Dermis blood vessel endothelial cell (primary cell): ENCODE results near the gene CDH2. TPM values are rescaled to one million over a fixed set of nuclear protein-coding genes. Genes with fewer than 3 reads are reported as not detected.
A peak's percentile ranks its signal among the peaks of the same experiment; 100 is the strongest.

Source experiments
- DNase-seq: peaks from one replicate; pipeline ENCODE4 v3.0.0; 2010
- total RNA-seq: library from RNA; depleted of rRNA; stranded (reverse); fragments of >200 nt; gene quantifications from 2 replicates; pipeline ENCODE4 v1.2.3, GENCODE V29; 2014

Gene CDH2
- total RNA-seq, 1 donor from 2014 or later, result 1.9 TPM

- no peak for DNase-seq
Observed at GRCh38 chr18:28126768-28127167, 50.2 kb downstream of the CDH2 start.

- DNase-seq, result peak; percentile 23
Observed at GRCh38 chr18:28125051-28125450, 51.9 kb downstream of the CDH2 start.

- DNase-seq, result no peak
Observed at GRCh38 chr18:28124131-28125029, 52.5 kb downstream of the CDH2 start.

DNA sequence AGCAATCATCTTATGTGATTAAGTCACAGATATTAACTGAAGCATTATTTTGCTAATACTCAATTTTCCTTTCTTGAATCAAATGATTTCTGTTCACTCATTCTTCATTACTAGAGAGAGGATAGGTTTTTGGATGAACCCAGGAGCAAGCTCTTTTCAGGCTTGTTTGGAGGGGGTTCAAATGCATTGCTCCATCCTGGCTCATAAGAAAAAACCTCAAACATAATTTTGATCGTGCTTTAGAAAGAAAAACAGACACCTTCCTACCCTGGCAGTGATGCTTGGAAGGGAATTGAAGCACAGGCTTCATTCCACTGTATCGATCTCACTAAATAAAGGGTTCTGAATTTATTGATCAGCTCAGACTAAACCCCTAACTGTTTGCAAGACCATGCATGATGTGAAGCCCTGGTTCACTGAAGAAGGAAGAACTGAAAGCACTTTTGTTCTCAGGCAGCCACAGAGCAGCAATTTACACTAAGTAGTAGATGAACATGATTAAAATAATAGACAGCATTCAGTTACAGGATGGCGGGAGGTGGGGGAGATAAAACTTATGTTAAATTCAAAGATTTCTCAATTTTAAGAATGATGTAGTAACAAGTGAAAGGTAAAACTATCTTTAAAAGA, 53.4 kb downstream of the CDH2 start:
- DNase-seq, result no peak

- DNase-seq, result no peak
Observed at GRCh38 chr18:28120828-28121515, 56.0 kb downstream of the CDH2 start.

DNA sequence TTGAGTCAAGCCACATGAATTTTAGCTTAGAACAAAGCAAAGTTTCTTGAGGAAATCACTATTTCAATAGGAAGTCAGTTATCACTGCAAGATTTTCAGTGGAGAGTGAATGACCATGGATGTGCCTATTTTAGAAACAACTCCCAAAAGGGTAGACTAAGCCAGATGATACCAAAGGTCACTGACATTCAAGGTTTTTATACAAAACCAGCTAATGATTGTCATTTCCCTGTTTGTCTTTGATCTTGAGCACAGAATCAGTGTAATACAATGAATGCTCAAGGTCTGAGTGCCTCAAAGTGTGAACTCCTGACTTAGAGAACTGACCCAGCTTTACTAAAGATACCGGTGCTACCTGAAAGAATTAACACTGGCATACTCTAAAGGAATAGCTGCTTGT, 60.5 kb downstream of the CDH2 start:
- peak; percentile 23 for DNase-seq

GRCh38 chr18:28115149-28115550, 61.8 kb downstream of the CDH2 start:
- peak; percentile 76 for DNase-seq

DNA sequence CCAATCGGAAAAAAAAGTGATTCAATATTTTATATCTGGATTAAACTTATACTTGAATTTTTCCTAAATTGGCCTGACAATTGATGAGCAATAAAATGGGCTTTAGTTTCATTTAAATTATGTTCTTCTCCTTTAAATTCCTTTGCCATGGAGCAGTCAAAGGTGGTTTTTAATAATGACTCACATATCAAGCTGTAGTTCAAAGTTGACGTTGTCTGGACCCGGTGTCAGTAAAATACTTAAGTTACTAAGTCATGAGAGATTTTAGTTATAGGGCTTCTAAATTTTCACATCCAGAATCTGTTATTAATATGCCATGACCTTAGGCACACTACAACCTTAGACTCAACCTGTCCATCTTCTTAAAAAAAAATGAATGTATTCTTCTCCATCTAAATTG, 62.5 kb downstream of the CDH2 start:
- DNase-seq, result peak; percentile 43

DNA sequence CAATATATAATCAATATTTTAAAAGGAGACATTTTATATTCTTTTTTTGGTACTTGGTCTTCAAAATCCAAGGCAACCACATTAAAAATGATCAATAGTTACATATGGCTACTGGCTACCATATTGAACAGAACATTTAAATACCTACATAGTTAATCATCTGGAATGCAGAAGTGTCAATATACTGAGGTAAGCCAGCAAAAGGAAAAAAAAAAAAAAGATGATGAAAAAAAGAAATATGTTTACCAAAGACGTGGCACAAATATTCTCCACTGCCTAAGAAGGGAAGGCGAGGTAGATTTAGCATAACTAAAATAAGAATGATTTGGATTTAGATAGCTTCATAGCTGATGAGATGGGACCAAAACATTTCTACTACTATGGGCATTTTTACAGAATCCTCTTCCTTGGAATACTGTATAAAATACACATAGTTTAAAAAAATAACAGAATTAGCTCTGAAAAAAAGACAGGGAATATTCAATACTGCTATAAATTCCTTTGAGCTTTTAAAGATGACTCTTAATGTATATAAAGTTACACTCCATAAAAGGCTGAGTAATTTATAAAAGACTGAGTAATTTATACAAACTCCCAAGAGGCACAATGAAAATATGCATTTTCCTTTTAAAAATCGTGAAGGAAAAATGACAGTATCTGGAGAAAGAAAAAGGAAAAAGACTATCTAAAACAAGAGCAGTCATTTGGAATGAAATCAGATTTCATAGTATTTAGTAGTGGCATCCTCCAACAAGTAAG, 63.5 kb downstream of the CDH2 start:
- DNase-seq, result no peak

DNA sequence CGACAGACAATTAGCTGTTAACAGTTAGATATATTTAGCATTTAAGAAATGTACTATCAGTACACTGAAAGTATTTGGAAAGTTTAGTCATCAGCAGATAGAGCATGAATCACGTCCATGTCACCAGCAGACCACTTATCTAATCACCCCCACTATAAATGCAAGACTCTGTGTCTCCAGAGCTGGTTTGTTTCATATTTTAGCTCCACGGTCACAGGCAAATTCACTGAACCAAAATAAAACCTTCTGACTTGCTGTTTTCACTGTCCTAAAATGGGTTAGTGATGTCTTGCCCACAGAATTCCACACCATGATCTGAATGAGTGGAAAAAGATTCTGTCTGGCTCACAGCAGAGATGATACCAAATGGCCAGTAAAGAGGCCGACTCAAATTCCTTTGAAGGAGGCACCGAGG, 64.9 kb downstream of the CDH2 start:
- DNase-seq, result peak; percentile 63

DNA sequence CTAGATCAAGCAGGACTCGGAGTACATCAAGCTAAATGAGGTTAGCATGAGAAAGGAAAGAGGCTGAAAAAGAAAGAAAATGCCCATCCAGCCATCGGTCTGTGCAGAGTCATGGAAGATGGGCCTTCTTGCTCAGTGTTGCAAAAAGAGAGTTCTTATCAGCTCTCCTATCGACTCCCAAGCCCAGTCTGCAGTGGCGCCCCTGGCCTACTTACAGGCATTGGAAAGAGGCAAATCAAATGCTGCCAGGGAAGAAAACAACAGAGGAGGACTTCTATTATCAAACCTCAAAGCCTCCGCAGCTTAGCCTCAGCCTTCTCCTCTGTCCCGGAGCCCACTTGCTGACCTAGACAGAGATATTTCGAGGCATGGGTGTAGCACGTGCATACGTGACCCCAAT, 66.0 kb downstream of the CDH2 start:
- no peak for DNase-seq

- no peak for DNase-seq
Observed at GRCh38 chr18:28109781-28110560, 67.0 kb downstream of the CDH2 start.

DNA sequence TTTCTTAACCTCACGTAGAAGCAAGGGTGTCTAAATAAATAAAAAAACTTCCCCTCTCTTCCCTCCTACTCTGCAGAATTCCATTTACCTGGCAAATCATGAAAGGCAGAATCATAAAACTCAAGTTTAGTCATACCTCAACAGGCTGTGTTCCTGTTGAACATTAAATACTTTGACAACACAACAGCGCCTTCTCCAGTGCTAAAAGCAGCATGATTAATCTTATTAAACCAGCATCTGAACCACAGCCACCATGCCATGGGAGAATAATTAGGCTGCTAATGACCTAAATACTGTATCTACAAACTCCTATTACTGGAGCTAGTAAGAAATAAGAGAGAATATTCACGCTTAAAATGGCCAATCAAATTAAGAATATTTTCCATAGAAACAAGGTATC, 68.1 kb downstream of the CDH2 start:
- no peak for DNase-seq

- no peak for DNase-seq
Observed at GRCh38 chr18:28108254-28108653, 68.7 kb downstream of the CDH2 start.

DNA sequence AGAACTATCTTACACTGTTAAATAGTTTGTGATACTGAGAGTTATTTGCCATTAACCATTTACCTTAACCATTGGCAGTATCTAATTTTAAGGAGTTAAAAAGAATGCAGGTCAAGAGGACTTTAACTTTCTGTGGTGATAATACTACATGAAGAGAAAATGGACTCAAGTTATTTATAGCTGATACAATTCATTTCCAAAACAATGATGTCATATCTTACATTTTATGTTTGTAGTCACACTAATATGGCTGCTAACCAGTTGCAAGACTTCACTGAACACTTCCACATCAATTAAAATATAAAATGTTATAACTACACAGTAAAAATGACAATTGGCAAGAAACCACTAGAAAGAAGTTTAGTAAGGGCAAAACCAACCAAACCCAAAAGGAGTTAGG, 77.7 kb downstream of the CDH2 start:
- DNase-seq, result no peak

- DNase-seq, result peak; percentile 15
Observed at GRCh38 chr18:28095631-28096030, 81.3 kb downstream of the CDH2 start.

- no peak for DNase-seq
Observed at GRCh38 chr18:28095041-28095440, 81.9 kb downstream of the CDH2 start.

DNA sequence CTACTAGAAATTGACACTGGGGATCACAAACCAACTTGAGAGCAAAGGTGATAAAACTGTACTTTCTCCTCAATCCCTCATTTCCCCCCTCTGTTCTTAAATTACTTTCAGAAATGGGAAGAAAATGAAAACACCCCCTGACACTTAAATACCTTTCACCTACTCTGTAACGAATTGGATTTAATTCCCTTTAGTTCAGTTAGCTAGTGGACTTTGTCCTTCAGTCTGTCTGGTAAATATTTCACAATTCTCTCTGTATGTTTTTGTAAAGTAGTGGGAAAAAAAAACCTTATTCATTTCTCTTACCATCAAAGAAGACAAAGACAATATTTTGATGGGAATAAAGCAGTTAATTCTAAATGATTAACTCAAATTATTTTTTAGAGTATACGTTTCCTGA, 85.7 kb downstream of the CDH2 start:
- DNase-seq, result no peak

- DNase-seq, result no peak
Observed at GRCh38 chr18:28088477-28088876, 88.5 kb downstream of the CDH2 start.

- DNase-seq, result peak; percentile 65
Observed at GRCh38 chr18:28086670-28087552, 90.0 kb downstream of the CDH2 start.

DNA sequence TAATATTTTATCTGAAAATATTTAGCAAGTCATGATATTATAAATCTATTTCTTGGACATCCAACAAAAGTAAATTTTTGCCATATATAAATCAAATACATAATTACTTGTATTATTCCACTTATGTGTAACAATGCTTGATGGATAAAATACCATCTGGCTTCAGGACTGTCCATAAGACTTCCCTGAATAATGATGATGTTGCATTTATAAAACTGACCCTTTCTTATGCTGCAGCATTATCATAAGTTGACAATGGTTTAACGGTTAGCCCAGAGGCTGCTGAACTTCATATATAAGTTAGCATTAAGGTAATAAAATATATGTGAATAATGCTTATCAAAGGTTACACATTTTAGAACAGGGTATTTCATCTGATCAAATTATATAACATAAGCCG, 95.4 kb downstream of the CDH2 start:
- no peak for DNase-seq
